Esophagus muscularis mucosa (tissue), 3 donors: ENCODE measurements around the gene DHX36.

Experiments used
- CTCF ChIP-seq, 3 experiments: fragments of 200-600 bp in 2 of 3; fragments of 450-650 bp in 1 of 3; sonication (generic) in 2 of 3; IDR thresholded peaks; one replicate each; pipeline ENCODE4 v1.5.1; 2017 to 2019; ENCODE audit warnings: antibody characterized with exemption in 3 of 3, mild to moderate bottlenecking in 2 of 3, moderate library complexity in 1 of 3
- POLR2A ChIP-seq: fragments of 450-650 bp; IDR thresholded peaks from one replicate; pipeline ENCODE4 v1.6.1; 2017; ENCODE audit warnings: antibody characterized with exemption, moderate library complexity, mild to moderate bottlenecking, low read depth

- TF ChIP-seq POLR2A (no peak), CTCF (IDR thresholded peaks at IDR 0.05) (no peak)
These were observed 39.1 kb downstream of the DHX36 start for GRCh38 chr3:154285221-154285620.
